HepG2 (cell line): Measurements from ENCODE around the gene AFAP1. TPM values are rescaled to one million over a fixed set of nuclear protein-coding genes. Genes with fewer than 3 reads are reported as not detected.

Source experiments
- GABPA ChIP-seq, 2 experiments: IDR thresholded peaks; 2 replicates each; pipeline ENCODE4 v1.6.1; 2011 to 2016; ENCODE audit warnings: low read depth in 2 of 2, low read length in 1 of 2, missing biosample characterization in 1 of 2, missing genetic modification characterization in 1 of 2
- KAT8 ChIP-seq: IDR thresholded peaks from 2 replicates; pipeline ENCODE4 v1.6.1; 2016; ENCODE audit warnings: missing genetic modification reagents, missing compliant biosample characterization
- MAZ ChIP-seq, 2 experiments: sonication (generic) in 1 of 2; formaldehyde crosslinking in 1 of 2; IDR thresholded peaks; 2 replicates each; pipeline versions ENCODE4 v1.5.0 to v1.6.1; 2012 to 2020; ENCODE audit warnings: low read depth in 2 of 2, mild to moderate bottlenecking in 2 of 2, borderline replicate concordance in 1 of 2, improper control_type of control experiment in 1 of 2, low read length in 1 of 2, missing genetic modification reagents in 1 of 2, moderate library complexity in 1 of 2
- NR2F2 ChIP-seq: IDR thresholded peaks from 2 replicates; pipeline ENCODE4 v1.6.1; 2012; ENCODE audit warnings: low read depth, inconsistent platforms, borderline replicate concordance
- RBFOX2 ChIP-seq: fragments of 200-400 bp; formaldehyde crosslinking; IDR thresholded peaks from 2 replicates; pipeline ENCODE4 v1.6.1; 2017; ENCODE audit warnings: low read depth, mild to moderate bottlenecking, low read length
- RBM22 ChIP-seq: fragments of 200-400 bp; formaldehyde crosslinking; optimal IDR thresholded peaks from 2 replicates; pipeline ENCODE3; 2017; ENCODE audit warnings: mild to moderate bottlenecking, low read length, moderate library complexity
- RFX1 ChIP-seq: fragments of 450-650 bp; IDR thresholded peaks from 2 replicates; pipeline ENCODE4 v1.6.1; 2017
- RNF2 ChIP-seq: fragments of 450-650 bp; conservative IDR thresholded peaks from 2 replicates; pipeline ENCODE4 v1.6.1; 2016; ENCODE audit warnings: low read depth
- STAG1 ChIP-seq: sonication (generic); formaldehyde crosslinking; IDR thresholded peaks from 2 replicates; pipeline ENCODE4 v1.4.0; 2020; ENCODE audit warnings: missing genetic modification reagents
- UBTF ChIP-seq: sonication (generic); formaldehyde crosslinking; IDR thresholded peaks from 2 replicates; pipeline ENCODE4 v1.4.0; 2020; ENCODE audit warnings: mild to moderate bottlenecking, missing genetic modification reagents
- ZNF354B ChIP-seq: sonication (generic); formaldehyde crosslinking; IDR thresholded peaks from 2 replicates; pipeline ENCODE4 v1.8.0; 2022; ENCODE audit warnings: mild to moderate bottlenecking, missing genetic modification reagents
- ZNF644 ChIP-seq: IDR thresholded peaks from 2 replicates; pipeline ENCODE4 v1.6.1; 2016; ENCODE audit warnings: low read depth
- ZSCAN22 ChIP-seq: sonication (generic); formaldehyde crosslinking; IDR thresholded peaks from 2 replicates; pipeline ENCODE4 v1.4.0; 2020; ENCODE audit warnings: mild to moderate bottlenecking, missing genetic modification reagents
- polyA plus RNA-seq, 8 experiments: library from polyadenylated mRNA; depleted of rRNA in 3 of 8; stranded (reverse) in 7 of 8; unstranded in 1 of 8; fragments of >200 nt; fragmentation: Illumina TruSeq in 4 of 8; extraction: Trizol in 4 of 8; gene quantifications; 2 replicates each; pipeline versions ENCODE4 v1.2.1 to v1.2.3, GENCODE V29; 2011 to 2016; ENCODE audit warnings: low read depth in 4 of 8, missing spikeins in 1 of 8, mixed read lengths in 1 of 8; ENCODE audit not compliant: insufficient read depth in 1 of 8
- total RNA-seq, 5 experiments: library from RNA; depleted of rRNA; stranded (reverse); fragments of >200 nt; fragmentation: Illumina TruSeq; extraction: Trizol; gene quantifications; 2 replicates each; pipeline ENCODE4 v1.2.3, GENCODE V29; 2016; ENCODE audit warnings: low read depth in 1 of 5
- TF ChIP-seq, protein P1 (sequence below): sonication (generic); formaldehyde crosslinking; conservative IDR thresholded peaks from 2 replicates; pipeline ENCODE4 v1.4.0; 2020; ENCODE audit warnings: missing genetic modification reagents

AFAP1 gene
- total and polyA plus RNA-seq, 2 of the 13 experiments (the other 11 are each of a cell fraction or from before 2014, with no cell fraction given) = 2.5 TPM

GRCh38 chr4:7765666-7766065 is 174.0 kb downstream of the AFAP1 start (continued):
- TF ChIP-seq RBFOX2 (no peak), STAG1 (no peak), RFX1 (no peak), GABPA (IDR thresholded peaks at IDR 0.05; ENCODE audit: low read depth, low read length) (no peak), GABPA (CRISPR knock-in tag; IDR thresholded peaks at IDR 0.05; ENCODE audit: low read depth) (no peak), KAT8 (CRISPR knock-in tag) (no peak), NR2F2 (peak; percentile 64; the same call in 1 of the 2 replicates), RBM22 (no peak), RNF2 (no peak), UBTF (no peak), ZNF644 (CRISPR knock-in tag) (no peak), ZNF354B (CRISPR knock-in tag) (no peak), ZSCAN22 (CRISPR knock-in tag) (no peak), MAZ (IDR thresholded peaks at IDR 0.05; ENCODE audit: borderline replicate concordance, low read depth, low read length) (no peak), MAZ (CRISPR knock-in tag; IDR thresholded peaks at IDR 0.05; ENCODE audit: low read depth) (no peak)
- TF ChIP-seq, protein P1, sequence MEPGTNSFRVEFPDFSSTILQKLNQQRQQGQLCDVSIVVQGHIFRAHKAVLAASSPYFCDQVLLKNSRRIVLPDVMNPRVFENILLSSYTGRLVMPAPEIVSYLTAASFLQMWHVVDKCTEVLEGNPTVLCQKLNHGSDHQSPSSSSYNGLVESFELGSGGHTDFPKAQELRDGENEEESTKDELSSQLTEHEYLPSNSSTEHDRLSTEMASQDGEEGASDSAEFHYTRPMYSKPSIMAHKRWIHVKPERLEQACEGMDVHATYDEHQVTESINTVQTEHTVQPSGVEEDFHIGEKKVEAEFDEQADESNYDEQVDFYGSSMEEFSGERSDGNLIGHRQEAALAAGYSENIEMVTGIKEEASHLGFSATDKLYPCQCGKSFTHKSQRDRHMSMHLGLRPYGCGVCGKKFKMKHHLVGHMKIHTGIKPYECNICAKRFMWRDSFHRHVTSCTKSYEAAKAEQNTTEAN (CRISPR knock-in tag) = no peak
